ENCODE measurements around the gene MYO18B.
"Not testable (repeated sequence)": the region's sequence is repeated elsewhere in the genome, so short reads cannot be mapped to it uniquely, and the experiment has no call there.

The MYO18B gene

GRCh38 chr22:25953919-25954318, 211.9 kb downstream of the MYO18B start:
- no peak for DNase-seq

- DNase-seq, result no peak
Measured at GRCh38 chr22:25955323-25955722, 213.3 kb downstream of the MYO18B start.

- DNase-seq, result no peak
Measured at GRCh38 chr22:25956801-25957200, 214.8 kb downstream of the MYO18B start.

GRCh38 chr22:25959818-25960774, 218.1 kb downstream of the MYO18B start:
- DNase-seq, result no peak

- DNase-seq, result no peak
Measured at GRCh38 chr22:25961699-25962098, 219.7 kb downstream of the MYO18B start.

DNA sequence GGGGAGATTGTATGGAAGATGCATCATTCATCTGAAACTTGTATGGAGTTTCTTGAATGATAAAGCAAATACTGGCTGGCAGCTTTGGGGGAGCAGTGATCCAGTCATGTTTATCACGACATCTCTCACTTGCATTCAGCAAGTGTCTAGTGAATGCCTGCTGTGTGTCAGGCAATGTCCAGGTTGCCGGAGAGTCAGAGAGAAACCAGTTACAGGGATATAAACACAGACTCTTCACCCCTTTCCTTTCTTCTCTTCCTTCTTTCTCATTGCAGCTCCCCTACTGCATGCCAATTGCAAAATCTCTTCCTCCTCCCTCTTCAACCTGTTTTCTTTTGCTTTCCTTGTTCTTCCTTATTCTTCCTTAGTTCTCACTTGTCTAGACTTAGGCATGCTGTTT, 220.7 kb downstream of the MYO18B start:
- no peak for DNase-seq

DNA sequence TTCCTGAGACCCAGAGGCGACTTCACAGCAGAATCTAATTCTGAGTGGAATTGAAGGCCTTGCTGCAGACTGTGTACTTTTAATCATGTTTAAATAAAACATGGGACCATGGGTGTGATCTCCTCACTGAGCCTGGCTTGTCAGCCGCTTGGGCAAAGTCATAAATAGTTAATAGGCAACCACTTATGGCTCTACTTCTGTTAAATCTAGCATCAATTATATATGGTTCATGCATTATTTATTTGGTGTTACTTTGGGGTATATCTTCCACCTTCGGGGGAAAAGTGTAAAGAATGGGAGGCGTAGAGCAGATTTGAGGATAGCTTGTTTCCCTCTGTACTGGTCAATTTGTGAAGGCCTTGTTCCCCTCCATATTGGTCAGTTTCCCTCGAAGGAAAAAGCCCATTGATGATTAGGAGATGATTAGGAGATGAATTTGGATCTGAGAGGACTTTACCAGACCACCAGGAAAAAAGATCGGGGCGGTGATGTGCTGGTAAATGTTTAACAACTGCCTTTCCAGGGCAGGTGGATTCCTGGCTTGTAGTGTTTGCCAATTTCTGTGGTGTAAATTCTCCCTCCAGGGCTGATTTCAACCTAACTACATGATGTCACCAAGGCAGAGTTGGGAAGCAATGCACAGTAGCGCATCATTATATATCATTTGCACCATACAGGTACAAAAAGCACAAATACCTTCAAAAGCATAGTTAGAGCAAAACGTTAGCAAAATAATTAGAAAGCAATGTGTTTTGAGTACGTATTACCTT, 223.2 kb downstream of the MYO18B start:
- DNase-seq, result no peak

- no peak for DNase-seq
Measured at GRCh38 chr22:25966448-25966913, 224.5 kb downstream of the MYO18B start.

GRCh38 chr22:25969286-25969685, 227.3 kb downstream of the MYO18B start:
- DNase-seq, result no peak

GRCh38 chr22:25969901-25970300, 227.9 kb downstream of the MYO18B start:
- DNase-seq, result no peak

DNA sequence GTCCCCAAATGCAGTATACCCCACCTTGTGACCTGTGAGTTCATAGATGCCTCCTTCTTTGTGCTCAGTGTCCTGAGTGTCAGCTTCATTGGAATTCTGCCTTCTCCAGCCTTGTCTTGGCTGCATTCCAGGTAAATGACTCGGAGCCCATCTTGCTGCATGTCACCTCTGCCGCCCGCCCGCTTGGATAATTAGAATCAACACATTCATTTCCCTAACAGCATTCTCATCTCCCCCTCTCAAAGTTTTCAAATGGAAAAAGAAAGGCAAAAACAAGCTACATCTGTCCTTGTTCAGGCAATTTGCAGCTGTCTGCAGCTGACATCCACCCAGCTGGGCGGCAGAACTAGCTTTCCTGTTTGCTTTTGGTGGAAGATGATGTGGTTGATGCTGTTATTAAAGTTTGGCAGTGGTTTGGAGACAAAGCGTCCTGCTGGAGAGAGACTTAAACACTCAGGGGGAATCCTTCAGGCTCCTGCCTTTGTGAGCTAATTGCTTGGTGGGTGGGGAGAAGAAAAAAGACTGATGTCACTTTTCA, 228.5 kb downstream of the MYO18B start:
- no peak for DNase-seq

- no peak for DNase-seq
Measured at GRCh38 chr22:25970999-25971811, 229.2 kb downstream of the MYO18B start.

GRCh38 chr22:25972397-25972796, 230.4 kb downstream of the MYO18B start:
- no peak for DNase-seq

DNA sequence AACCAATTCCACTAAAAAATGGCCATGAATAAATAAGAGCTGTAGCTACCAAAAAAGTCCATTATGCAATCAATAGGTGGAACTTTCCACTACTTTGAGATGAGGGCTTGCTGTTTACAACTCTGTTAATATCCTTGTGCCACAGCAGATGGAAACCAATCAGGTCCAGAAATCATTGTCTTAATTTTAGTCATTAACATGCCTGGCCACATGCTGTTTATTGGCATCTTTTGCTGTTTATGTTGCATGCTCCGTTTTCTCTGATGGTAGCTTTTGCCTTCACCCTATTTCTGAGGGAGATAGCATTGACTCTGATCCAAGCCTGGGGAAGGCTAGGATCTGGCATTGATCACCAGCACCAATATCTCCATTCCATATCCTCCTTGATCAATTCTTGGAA, 234.4 kb downstream of the MYO18B start:
- no peak for DNase-seq

DNA sequence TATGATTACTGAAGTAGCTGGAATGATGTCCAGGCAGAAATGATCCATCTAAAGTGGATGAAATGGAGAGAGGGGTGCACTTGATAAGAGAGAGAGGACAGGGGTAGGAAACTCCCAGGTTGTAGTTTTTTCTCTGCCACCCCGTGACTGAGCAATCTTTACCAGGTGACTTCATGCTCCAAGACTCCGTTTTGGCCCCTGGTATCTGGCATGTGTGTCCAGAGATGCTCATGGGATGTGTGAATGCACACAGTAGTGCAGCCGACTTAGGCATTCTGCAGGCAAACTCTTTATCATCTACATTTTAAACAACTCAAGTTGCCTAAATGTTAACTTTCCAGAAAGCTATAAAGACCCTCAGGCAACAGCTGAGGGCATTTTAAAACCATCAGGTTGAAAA, 238.0 kb downstream of the MYO18B start:
- DNase-seq, result no peak

- not testable (repeated sequence) for DNase-seq
Measured at GRCh38 chr22:25984911-25985310, 242.9 kb downstream of the MYO18B start.

GRCh38 chr22:25987948-25988347, 246.0 kb downstream of the MYO18B start:
- DNase-seq, result no peak

GRCh38 chr22:25990940-25991339, 249.0 kb downstream of the MYO18B start:
- no peak for DNase-seq

GRCh38 chr22:25992331-25992730, 250.3 kb downstream of the MYO18B start:
- no peak for DNase-seq

DNA sequence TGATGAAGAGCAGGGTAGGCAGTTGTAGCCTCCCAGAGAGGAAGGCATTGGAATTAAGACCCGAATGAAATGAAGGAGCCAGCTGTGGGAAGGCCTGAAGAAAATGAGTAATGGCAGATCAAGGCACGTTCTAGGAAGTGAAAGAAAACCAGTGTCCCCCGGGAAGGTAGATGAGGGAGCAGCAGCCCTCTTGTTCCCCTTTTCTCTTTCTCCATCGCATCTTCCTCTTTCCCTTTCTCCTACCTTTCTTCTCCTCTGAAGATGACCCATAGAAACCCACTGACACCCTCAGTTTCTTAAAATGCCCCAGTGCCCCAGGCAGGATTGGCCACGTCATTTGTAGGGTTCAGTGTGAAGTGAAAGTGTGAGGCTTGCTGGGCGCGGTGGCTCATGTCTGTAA, 254.7 kb downstream of the MYO18B start:
- DNase-seq, result no peak

GRCh38 chr22:25997886-25998775, 256.1 kb downstream of the MYO18B start:
- DNase-seq, result no peak

All from fibroblast of skin of abdomen (primary cell).